ENCODE data around the gene TFEB.

Gene TFEB

DNA sequence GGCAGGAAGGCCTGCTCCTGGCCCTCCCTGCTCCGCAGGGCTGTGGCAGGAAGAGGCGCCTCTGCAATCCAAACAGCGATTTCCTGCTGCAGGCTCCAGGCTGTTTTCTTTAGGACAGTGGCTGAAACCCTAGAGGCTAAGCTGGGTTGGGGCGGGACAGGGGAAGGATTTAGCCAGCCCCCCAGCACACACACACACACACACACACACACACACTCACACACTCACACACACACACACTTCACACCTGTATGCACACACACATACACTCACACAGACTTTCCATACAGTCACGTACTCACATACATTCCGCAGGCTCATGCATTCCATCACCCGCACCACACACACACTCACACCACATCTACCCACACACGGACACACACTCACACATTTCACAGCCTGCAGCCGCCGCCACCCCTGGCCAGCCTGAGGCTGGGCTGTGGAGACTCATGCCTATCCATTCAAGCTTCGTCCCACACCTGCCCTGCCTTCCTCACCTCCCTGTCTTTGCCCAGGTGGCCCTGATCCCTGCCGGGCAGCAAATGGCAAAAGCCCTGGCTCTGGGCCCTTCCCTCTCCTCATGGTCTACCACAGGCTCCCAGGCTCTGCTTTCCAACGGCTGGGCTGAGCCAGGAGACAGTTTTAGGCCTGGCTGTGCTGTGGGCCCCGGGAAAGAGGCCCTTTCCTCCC lies 79.3 kb downstream of the TFEB start:
- TF ChIP-seq POLR2A (IDR thresholded peaks at IDR 0.05; ENCODE audit: low read length) (no peak), GATA1 (IDR thresholded peaks at IDR 0.05; ENCODE audit: low read depth, low read length) (no peak)
- no peak for DNase-seq

DNA sequence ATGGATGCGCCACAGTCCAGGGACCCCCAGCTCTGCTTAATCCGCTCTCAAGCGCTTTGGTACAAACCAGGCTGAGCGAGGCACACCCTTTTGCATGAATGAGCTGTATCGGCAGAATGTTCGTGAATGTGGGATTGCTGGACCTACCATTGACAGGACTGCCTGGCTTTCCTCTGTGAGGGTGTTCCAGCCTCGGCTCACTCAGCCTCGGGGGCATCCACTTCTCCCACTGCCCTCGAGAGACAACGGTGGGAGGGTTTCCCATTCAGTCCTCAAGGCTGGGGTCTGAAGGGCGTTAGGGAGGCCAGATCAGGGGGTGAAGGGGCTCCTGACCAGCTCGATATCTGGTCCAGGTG lies 79.8 kb downstream of the TFEB start:
- TF ChIP-seq GATA1 (IDR thresholded peaks at IDR 0.05; ENCODE audit: low read depth, low read length) = no peak
- TF ChIP-seq POLR2A (IDR thresholded peaks at IDR 0.05; ENCODE audit: low read length) = no peak
- no peak for DNase-seq

GRCh38 chr6:41655176-41655575 lies 80.2 kb downstream of the TFEB start:
- TF ChIP-seq GATA1 (IDR thresholded peaks at IDR 0.05; ENCODE audit: low read depth, low read length) (no peak), POLR2A (IDR thresholded peaks at IDR 0.05; ENCODE audit: low read length) (no peak)
- no peak for DNase-seq

- TF ChIP-seq GATA1 (IDR thresholded peaks at IDR 0.05; ENCODE audit: low read depth, low read length) = no peak
- no peak for TF ChIP-seq POLR2A (IDR thresholded peaks at IDR 0.05; ENCODE audit: low read length)
- DNase-seq = no peak
Measured at GRCh38 chr6:41654698-41655151, 80.7 kb downstream of the TFEB start.

DNA sequence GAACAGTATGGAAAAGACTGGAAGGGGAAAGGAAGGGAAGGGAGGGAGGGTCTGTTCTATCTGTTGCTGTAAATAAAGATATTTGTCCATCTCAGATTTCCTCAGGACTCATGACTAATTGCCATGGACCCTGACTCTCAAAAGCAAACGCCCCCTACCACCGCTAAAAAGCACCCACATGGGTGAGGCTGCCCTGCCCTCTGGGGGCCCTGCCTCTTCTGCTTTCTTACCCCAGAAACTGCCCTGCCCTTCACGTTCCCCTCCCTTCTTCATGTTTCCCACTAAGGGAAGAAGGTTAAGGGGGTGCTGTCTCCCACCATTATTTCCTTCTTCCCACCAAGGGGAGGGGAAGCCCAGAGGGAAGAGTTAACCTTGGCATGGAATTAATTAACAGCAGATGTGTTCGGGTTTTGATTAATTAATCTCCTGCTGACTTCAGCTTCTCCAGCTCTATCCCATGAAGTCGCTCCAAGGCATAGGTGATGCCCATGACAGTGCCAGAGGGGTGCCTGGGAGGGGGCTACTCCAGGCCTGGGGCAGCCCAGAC lies 81.2 kb downstream of the TFEB start:
- no peak for DNase-seq

GRCh38 chr6:41653691-41654090 lies 81.7 kb downstream of the TFEB start:
- DNase-seq = no peak

More for the DNA sequence above, 81.2 kb downstream of the TFEB start:
- TF ChIP-seq POLR2A (IDR thresholded peaks at IDR 0.05; ENCODE audit: low read length) = no peak
- no peak for TF ChIP-seq GATA1 (IDR thresholded peaks at IDR 0.05; ENCODE audit: low read depth, low read length)

DNA sequence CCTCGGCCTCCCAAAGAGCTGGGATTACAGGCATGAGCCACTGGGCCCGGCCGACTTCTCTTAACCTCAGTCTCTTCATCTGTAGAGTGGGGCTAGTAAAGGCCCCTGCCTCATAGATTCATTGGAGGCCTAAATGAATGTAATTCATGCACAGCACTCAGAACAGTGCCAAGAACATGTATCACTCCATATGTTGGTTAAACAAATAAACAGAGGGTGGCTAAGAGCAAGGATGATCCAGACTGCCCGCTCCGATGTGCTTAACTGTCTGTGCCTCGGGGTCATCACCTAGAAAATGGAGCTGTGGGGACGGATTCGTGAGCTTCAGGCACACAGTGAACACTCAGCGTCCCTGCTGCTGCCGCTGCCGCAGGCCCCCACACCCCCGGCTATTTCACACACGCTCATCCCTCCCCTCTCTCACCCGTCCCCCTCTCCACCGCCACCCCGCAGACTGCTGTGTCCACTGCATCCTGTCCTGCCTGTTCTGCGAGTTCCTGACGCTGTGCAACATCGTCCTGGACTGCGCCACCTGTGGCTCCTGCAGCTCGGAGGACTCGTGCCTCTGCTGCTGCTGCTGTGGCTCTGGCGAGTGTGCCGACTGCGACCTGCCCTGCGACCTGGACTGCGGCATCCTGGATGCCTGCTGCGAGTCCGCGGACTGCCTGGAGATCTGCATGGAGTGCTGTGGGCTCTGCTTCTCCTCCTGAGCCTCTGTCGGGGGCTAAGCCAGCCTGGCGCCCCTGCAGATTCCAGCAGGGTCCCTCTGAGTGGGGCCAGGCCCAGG lies 82.3 kb downstream of the TFEB start:
- DNase-seq = no peak
- no peak for TF ChIP-seq GATA1 (IDR thresholded peaks at IDR 0.05; ENCODE audit: low read depth, low read length)

More at GRCh38 chr6:41653691-41654090, 81.7 kb downstream of the TFEB start:
- TF ChIP-seq GATA1 (IDR thresholded peaks at IDR 0.05; ENCODE audit: low read depth, low read length) = no peak

GRCh38 chr6:41651962-41652657 lies 83.3 kb downstream of the TFEB start:
- TF ChIP-seq GATA1 (IDR thresholded peaks at IDR 0.05; ENCODE audit: low read depth, low read length) (no peak), POLR2A (IDR thresholded peaks at IDR 0.05; ENCODE audit: low read length) (no peak)
- DNase-seq = no peak

DNA sequence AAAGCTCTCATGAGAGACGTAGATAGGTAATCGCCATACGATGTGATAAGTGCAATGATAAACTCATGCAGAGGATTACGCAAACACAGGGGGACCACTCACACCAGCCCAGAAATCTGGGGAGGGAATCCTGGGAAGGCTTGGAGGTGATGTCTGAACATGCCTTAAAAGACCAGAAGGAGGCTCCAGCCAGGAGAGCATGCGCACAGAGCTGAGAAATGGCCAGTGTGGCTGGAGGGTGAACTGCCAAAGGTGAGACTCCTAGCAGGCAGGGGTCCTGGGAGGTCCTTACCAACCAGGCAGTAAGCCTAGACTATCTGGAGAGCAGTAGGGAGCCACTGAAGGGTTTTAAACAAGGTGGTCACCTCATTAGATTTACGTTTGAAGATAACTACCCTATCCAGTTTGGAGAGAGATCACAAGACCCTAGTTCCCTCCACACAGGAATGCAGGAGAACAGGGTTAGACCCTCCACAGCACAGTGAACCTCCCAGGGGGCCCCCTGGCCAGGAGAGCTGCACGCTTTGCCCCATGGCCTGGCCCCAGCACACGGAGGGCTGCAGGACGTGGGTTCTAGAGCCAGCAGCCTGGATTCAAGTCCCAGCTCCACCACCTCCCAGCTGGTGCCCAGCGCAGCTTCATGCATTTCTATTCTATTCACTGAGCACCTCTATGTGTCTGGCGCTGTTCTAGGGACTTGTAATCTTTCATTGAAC lies 84.0 kb downstream of the TFEB start:
- TF ChIP-seq POLR2A (IDR thresholded peaks at IDR 0.05; ENCODE audit: low read length) (no peak), GATA1 (IDR thresholded peaks at IDR 0.05; ENCODE audit: low read depth, low read length) (no peak)
- DNase-seq = no peak

DNA sequence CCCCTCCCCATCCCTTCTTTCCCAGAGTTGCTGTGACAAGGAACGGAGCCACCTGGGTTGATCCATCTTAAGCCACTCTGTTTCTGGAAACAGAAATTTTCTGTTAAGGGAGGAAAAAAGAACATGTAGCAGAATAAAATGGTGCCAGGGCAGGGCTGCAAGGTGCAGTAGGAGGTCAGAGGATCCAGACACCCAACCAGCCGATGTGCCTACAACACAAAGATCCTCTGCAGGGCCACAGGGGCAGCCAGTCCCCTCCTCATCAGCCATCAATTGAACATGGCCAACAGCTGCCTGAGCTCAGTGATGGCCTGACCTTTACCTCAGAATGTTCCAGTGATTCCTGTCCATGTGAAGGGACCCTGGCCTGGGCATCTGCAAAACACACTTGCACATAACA lies 85.3 kb downstream of the TFEB start:
- TF ChIP-seq POLR2A (IDR thresholded peaks at IDR 0.05; ENCODE audit: low read length) (no peak), GATA1 (IDR thresholded peaks at IDR 0.05; ENCODE audit: low read depth, low read length) (no peak)
- DNase-seq = no peak

- DNase-seq = no peak
- TF ChIP-seq POLR2A (IDR thresholded peaks at IDR 0.05; ENCODE audit: low read length) = no peak
- no peak for TF ChIP-seq GATA1 (IDR thresholded peaks at IDR 0.05; ENCODE audit: low read depth, low read length)
Measured at GRCh38 chr6:41649596-41649995, 85.8 kb downstream of the TFEB start.

DNA sequence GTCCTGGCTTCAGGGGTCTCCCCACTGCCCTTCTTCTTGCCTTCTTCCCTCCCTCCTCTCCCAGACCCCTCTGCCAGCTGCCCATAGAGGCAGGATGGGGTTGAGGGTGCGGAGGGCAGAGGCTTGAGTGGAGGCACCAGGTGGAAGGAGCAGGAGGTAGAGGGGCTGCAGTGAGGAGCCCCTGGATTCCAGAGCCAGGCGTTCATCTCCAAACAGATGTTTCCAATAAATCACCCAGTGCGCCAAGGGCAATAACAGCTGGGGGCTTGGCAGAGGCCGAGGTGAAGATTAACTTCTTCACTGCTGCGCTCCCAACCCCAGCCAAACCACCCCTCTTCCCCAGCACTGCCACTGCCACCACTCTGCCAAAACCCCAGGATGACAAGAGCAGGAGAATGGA lies 86.5 kb downstream of the TFEB start:
- no peak for DNase-seq
- TF ChIP-seq GATA1 (IDR thresholded peaks at IDR 0.05; ENCODE audit: low read depth, low read length) (no peak), POLR2A (IDR thresholded peaks at IDR 0.05; ENCODE audit: low read length) (no peak)

DNA sequence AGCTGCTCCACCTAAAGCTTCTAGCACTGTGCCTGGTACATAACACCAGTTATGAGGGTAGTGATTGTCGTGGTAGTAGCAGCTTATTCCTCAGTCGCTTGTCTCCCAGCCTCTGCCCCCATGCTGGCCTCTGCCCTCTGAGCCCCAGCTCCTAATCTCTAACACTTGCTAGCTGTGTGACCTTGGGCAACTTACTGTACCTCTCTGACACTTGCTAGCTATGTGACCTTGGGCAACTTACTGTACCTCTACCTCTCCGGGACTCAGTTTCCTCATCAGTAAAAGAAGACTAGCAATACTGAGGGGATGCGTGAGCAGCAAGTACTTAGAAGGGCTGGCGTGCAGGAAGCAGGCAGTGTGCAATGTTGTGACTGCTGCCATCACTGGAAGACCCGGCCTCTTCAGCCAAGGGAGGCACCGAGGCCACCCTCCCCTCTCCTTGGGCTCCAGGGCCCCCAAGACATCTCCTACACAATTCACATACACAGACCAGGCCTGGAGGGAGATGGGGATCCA lies 87.3 kb downstream of the TFEB start:
- DNase-seq = no peak
- no peak for TF ChIP-seq GATA1 (IDR thresholded peaks at IDR 0.05; ENCODE audit: low read depth, low read length)
- no peak for TF ChIP-seq POLR2A (IDR thresholded peaks at IDR 0.05; ENCODE audit: low read length)

Data from erythroblast (primary cell).